Measurements from ENCODE around the gene ADSS1.

ADSS1 gene

DNA sequence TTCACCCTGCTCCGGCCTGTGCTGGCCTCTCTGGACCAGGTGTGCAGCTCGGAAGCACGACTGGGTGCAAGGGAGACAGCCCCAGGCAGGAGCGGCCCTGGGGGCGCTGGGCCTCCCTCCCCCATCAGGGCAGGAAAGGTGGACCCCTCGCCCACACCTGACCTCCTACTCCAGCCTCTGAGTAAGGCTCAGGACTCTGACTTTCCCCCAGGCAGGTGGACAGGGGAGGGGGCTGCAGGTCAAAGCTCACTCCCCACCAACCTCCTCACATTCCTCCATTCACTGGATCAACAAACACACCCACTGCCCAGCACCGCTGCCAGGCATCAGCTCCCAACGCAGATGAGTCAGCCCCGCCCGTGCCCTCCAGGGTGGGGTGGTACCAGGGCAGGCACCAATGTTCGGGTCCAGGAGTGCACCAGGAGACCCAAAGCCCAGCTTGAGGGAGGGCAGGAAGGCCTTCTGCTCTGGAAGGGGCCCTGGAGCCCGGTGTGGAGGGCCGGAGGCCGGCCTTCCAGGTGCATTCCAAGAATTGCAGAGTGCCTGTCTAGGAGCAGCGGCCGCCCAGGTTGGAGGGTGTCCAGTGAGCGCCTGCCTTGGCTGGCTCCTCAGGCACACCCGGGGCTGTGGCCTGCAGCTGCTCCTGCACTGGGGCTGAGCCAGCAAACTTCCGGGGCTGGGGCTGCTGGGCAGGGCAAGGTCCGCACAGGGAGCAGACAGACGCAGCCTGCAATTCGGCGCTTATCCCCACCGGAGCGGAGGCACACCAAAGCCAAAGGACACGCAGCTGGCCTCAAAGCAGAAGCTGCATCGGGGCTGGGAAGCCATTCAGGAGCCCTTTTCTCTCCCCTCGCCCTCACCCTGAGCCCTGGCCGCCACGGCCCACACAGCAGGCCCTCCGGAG is 36.2 kb upstream of the ADSS1 start:
- no peak for DNase-seq

DNA sequence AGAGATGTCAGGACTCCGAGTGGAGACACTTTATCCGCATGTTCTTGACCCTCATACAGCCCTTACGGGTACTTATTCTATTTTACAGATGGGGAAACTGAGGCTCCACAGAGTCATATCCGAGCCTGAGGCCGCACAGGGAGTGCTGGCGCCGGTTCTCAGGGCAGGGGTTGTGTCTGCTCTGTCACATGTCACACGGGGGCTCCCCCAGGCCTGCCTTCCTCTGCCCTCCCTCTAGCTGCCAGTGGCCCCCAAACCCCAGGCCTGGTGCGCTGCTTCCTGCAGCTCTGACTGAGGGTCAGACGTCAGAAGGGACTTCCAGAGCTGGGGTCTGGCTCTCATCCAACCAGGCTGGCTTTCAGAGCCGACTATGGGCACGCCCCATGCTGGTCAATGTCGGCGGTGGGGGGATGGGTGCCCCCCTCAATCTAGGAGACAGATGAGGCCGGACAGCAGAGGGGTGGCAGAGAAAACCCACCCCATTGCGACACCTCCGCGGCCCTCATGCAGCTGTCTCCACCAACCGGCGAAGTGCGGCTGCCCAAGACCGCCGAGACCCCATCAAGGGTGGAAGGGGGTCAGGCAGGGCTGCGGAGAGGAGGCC is 35.4 kb upstream of the ADSS1 start:
- DNase-seq = no peak

DNA sequence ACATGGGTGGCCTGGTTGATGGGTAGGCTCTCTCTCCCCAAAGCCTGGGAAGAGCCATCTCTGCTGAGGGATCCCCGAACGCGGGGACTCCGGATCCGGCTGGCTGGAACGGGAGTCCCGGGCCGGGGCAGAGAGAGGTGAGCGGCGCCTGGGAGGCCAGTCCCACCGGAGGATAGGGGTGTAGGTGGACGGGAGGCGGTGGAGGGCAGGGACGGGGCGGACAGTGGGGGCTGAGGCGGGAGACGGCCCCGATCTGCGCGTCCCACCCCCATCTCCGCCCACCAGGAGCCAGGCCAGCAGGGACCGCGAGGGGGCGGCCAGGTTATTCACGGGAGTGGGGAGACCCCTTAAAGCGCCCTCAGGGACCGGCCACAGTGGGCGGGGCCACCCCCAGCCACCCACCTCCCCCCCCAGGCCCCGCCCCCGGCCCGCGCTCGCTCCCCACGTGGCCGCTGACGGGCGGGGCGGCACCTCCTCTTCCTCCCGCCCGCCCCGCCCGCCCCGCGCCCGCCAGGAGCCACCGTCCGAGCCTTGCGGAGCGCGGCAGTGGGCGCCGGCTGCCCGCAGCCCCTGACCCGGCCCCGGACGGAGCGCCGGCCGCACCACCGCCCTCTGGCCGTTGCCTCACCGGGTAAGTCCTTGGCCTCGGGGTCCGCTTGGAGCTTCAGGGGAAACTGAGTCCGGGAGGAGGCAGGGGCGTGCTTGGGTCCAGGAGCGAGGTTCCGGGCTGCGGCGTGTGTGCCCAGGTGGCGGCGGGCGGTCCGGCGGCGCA is 34.7 kb upstream of the ADSS1 start, which contains the start of gene INF2:
Gene INF2, plus strand, starts transcription at position 510 of the 772 bp plus-strand sequence. CDS start 11,748 bp downstream, outside the sequence.
- no peak for DNase-seq

DNA sequence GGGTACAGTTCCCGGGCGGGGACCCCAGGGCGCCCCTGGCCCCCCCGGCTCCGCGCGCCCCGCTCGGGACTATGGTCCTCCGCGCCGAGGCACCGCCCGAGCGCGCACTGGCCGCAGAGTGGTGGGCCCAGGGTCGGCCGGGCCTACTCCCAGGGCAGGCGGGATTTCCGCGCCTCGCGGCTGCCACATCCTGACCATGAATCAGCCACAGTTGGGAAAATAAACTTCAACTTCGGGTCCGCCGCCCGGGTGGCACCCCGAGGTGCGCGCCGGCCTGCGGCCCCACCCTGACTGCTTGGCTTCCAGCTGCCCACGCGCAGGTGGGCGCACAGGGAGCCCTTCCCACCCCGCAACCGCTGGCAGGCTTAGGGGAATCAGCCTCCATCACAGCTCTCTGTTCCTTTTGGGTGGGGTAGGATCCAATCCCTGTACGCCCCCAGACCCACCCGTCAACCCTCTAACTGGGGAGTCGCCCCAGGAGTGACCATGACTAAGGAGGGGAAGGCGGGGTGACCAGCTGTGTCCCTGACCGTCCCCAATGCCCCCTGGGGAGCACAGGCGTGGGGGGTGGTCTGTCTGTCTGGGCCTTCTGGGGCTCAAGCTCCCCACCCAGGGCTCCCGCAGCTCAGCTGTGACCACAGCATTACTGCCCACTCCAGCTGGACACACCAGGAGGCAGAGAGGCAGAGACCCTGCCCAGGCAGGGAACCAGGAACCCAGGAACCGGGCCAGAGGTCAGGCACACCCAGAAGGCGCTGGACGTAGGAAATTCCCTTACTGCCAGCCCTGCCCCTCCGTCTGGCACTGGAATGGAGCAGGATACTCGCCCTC is 33.9 kb upstream of the ADSS1 start:
- DNase-seq = no peak

DNA sequence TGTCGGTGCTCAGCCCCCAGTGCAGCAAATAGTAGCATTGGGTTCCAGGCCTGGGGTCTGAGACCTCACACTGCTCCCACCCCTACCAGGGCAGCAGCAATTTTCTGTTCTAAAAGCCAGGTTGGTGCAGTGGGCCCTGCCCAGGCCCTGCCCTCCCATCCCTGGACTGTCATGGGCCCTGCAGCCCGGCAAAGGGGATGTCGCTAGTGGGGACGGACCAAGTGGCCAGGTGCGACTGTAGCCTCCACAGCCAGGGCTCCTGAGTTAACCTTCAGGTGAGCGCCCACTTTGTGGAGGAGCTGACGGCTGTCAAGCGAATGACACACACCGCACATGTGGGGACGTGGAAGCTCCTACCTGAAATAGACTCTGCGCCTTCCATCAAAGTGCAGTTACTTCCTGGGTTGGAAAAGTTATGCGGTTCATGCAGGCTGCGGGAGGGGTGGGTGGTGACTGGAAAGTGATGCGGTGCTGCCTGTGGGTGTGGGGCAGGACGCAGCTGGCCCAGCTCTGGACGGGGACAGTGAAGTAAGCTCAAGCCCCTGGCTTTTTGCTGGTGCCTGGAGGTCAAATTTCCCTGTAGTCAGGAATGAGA is 33.1 kb upstream of the ADSS1 start:
- no peak for DNase-seq

DNA sequence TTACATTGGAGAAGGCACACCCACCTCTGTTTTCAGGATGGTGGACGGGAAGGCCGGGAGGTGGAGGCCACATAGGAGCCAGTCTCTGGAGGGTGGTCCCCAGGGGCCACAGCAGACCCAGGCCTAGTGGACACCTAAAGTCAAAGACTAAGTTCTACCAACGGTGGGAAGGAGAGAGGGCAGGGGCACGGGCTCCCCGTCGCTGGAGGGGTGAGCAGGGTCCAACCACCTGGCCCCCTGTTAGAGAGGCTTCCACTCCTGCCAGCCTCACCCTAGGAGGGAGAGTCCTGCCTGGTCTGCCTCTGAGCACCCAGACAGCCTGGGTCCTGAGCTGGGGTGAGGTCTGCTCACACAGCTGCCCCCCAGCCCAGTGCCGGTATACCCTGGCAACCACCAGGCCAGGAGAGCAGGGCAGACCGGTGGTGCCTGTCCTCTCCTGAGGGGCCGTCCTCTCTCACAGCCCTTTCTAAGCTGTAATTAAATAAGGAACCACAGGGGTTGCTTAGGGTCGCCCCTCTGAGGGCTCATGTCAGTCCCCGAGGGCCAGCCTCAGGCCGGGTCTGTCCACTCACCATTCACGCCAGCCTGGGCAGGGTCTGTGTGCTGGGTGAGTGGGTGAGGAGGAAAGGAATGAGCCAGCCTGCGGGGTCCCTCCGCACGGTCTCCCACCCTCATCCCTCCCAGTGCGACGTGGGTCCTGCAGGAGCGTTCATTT is 32.3 kb upstream of the ADSS1 start:
- DNase-seq = no peak

DNA sequence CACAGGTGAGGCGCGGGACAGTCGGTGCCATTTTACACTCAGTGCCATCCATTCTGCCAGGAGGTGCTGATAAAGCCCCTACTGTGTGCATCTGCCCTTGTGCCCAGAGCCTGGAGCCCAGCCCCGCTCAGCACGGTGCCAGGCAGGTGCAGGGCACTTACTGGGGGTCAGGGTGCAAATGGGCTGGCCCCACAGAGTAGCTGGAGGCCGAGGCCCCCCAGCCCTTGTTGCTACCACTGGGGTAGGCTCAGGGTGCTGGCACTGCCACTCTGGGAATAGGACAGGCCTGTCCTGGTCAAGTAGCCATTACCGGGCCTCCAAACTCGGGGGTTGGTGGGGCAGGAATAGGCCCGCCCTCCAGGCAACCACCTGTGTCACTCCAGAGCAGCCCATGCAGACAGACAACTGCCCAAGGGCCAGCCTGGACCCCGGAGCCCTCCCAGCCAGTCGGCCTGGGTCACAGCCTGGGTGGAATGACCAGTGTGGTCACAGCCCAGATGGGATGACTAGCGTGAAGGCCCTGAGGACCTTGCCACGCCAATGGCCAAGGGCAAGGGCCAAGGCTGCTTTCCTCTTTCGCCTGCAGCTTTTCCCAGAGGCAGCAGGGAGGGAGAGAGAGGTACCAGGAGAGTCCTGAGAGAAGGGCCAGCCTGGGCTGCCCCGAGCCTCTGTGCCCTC is 31.6 kb upstream of the ADSS1 start:
- DNase-seq = no peak

DNA sequence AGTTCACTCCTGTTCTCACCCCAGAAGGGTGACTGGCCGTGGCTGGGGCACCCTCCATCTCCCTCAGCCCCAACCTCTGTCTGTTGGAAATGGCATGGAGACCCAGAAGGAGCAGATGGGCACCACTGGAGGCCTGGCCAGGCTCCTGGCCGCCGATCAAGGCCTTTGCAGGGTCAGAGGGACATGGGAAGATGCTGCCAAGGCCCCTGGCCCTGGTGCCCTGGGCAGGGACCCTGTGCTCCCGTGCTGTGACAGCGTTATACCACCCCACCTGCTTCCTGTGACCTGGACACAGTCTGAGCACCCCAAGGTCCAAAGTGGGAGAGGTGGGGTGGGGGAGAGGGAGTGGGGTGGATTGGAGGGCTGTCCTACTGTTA is 31.1 kb upstream of the ADSS1 start:
- no peak for DNase-seq

DNA sequence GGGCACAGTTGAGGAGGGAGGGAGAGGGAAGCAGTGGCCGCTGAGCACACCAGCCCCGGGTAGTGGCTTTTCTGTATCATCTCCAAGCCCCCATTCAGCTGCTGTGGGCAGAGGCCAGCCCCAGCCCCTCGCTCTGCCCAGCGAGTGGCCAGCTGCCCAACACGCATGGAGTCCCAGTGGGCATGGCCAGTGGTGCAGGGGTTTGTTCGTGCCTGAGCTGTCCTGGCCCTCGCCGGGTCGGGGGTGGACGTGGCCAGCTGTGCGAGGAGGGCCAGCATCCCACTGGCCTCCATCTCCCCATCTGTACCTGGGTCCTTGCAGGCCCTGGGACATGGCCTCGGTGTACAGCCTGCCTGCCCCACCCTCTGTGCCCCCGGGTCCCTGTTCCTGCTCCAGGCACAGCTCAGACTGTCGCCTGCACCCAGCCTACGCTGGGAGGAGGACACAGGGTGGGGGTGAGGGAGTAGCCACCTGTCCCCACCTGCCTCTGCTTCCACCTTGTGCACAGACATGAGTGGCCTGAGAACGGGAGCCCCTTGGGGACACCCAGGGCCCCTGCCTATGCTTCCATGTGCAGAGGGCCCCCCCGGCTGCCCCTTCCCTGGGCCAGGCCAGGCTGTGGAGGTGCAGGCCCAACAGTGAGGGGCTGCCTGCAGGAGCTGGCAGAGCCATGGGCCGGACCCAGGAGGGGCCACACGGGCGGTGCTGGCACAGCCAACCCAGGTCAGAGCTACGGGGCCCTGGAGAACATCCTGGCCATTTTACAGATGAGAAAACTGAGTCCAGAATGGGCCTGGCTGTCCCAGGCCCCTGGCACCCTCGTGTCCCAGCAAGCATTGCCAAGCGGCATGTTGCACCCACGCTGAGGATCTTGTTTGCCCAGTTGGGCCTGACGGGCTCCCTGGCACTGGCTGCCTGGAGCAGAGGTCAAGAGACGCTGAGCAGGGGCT is 30.3 kb upstream of the ADSS1 start:
- DNase-seq = no peak

DNA sequence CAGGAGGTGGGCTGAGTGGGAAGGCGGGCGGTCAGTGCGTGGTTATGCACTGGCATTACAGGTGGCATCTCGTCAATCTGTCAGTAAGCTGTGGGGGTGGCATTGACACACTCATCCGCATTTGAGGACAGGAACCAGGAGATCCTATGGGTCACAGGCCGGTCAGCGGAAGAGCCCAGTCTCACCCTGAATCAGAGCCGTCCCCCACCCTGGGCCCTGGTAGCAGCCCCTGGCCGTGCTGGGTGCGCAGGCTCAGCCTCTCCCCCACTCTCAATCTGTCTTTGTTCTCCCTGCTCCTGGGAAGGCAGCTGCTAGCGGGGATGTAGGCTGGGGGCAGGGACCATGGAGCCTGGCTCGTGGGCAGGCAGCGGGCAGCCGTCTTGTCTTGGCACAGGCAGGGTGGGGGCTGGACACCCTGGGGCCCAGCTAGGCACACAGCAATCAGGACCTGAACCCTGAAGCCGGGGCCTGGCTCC is 29.5 kb upstream of the ADSS1 start:
- DNase-seq = no peak

DNA sequence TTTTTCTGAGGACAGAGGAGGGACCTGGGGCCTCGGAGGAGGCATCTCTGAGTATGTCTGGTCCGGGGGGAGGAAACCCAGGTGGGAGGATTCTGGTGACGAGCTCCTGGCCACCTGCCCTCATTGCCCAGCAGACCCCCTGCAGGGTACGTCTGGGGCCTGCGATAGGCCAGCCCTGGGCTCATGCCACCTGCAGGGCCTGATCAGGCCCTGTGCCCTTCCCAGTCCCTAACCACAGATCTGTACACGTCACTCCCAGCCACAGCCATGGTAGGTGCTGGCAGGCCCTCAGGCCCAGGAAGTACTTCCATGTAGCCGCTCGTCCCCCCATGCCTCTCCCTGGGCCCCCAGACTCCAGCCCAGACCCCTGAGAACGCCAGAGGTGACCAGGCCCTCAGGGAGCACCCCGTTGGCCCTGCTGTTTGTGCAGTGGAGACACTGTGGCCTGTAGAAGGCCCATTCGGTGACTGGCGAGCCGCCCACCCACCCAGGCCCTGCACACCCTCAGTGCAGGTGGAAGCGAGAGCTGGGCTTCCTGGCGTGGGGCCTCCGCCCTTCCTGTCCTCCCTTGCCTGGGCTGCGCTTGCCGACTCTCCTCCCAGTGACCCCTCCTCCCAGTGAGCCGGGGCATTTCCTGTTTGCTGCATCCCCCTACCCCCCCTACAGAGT is 28.9 kb upstream of the ADSS1 start:
- no peak for DNase-seq

DNA sequence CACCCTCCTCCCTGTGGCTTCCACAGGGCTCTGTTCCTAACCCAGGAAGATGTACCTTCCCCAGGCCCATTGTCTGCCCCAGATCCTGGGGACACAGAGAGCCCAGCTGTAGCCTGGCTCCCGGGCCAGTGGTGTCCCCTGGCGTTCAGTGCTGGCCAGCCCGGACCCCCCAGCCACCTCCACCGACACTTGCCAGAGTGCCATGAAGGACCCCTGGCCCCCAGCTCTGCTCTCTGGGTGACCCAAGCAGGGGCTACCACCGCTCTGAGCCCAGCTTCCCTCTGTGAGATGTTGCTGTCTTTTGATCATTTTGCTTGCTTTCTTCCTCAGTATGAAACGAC is 28.4 kb upstream of the ADSS1 start:
- no peak for DNase-seq

DNA sequence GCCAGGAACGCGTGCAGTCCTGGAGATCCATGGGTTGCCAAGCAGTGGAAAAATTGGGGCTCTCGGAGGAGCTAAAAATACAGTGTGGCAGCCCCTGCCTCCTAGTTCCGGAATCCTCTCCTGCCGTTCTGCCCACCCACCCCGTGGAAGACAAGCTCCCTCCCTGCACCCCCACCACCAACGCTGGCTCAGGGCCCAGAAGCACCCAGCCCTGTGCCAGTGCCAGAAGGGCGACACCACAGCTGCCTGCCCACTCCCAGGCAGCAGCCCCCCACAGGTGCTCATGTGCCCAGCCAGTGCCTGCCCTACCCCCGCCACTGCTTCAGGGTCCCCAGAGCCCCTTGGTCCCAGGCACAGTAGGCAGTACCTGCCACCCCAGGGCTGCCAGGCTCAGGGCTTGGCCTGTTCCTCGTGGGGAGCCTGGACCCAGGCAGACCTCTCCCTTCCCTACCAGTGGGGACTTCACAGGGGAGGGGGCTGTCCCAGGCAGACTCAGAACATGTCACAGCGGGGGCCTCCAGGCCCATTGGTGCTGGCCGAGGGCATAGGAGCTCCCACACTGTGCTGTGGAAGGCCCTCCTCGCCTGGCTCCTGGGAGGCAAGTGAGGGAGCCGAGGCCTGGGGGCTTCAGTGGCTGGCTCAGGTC is 27.2 kb upstream of the ADSS1 start:
- DNase-seq = no peak

DNA sequence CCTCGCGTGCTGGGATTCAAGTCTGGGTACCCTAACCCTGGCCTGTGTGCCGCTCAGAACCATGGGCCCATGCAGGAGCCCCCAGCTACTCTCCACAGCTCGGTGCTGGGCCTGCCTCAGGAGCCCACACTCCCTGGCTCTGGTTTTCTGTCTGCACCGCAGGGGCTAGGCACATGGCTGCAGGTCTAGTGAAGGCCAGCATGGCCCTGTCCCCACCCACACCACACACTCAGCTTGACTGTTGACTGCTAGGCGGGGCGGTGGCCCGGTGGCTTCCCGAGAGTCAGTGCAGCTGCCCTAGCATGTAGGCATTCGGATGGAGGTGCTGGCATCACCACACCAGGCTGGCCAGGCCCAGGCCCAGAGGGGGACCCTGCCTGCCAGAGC is 26.7 kb upstream of the ADSS1 start:
- no peak for DNase-seq

DNA sequence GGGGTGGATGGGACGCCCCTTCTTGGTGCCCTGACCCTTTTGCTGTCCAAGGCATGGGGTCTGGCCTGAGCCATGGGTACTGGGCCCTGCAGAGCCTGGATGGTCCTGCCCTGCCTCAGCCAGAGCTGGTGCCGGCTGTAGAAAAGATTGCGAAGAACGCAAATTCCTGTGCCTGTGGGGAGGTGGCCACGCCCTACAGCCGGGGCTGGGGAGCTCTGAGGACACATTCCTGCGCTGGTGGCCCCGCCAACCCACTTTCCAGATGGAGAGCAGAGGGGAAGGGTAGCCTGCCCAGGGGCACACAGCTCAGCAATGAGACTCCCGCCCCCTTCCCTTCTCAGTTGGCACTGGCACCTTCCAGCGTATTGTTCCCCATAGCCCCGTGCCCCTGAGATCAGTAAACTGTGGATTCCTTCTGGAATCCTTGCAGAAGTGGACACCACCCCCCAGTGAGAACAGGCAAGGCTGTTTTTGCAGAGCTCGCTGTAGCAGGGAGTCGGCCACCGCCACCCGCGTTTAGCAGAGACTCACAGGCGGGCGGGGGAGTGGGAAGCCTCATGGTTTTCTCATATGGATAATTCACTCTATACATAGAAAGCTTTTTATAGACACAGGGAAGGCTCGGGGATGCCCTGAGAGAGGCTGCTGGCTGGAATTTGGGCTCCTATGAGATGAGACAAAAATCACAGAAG is 26.0 kb upstream of the ADSS1 start:
- no peak for DNase-seq

DNA sequence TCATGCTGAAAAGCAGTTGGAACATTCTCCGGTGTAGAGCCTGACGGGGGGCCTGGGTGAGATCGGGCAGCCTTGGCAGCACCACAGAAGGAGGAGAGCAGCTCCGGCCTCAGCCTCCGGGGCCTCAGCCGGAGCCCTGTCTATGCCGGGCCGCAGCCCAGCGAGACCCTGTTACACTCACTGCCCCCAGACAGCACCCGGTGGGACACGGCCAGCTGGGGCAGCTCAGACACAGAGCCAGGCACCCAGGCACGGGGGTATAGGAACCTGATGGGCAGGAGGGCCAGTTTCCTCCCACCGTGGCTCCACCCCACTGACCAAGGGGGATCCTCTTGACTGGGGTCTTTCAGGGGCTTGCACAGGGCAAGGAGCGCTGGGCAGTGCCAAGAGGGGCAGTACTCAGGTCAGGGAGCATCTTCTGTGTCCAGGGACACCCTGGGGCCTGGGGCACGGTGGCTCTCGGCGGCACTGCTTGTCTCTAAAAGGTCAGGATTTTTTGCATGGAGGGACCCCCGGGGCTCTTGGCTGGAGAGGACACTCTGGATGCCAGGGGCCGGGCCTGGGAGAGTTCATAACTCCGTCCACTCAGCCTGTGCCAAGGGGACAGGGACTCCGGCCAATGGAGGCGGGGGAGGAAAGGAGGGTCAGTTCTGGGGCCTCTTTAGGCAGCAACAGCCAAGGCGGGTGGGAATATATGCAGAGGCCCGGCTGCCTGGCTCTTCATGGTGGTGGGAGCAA is 25.2 kb upstream of the ADSS1 start:
- no peak for DNase-seq

DNA sequence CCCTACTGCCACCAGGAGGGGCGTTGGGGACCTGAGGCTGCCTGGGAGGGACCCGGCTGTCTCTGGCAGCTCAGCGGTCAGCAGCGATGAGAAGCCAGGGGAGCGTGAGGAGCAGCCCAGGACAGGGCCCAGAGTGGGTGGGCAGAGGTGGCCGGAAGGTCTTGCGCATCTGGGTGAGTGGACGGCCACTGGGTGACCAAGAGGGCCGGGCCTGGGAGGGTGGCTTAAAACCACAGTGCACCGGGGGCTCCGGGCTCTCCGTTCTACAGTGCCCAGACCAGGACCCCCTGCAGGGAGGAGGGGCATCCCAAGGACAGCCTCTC is 24.6 kb upstream of the ADSS1 start:
- no peak for DNase-seq

DNA sequence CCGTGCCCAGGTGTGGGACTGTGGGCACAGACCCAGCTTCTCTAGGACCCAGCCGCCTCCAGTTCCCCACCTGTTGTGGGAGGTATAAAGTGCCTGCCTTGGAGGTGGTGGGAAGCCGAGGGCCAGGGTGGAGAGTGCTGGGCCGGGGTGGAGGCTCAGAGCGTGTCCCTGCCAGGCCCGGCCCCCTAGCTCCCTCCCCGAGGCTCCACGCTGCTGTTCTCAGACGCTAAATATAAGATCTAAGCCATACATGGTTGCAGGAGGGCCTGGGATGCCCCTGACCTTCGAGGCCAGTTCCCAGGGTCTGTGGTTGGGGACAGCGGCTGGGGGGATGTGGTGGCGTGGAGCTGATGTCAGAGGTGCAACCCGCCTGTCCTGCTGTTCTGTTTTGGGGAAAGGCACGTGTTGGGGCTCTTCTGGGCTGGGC is 23.8 kb upstream of the ADSS1 start:
- no peak for DNase-seq
